HG02610 (cell line): Measurements from ENCODE around the gene ADAM19.

ENCODE experiments used
- ATAC-seq: cut with Tn5 transposase; IDR thresholded peaks from one replicate; pipeline ENCODE4 v1.9.1; 2021; ENCODE audit warnings: mild to moderate bottlenecking, moderate library complexity; ENCODE audit not compliant: unreplicated experiment

Gene ADAM19

GRCh38 chr5:157469073-157469472 is 106.5 kb downstream of the ADAM19 start:
- no peak for ATAC-seq

GRCh38 chr5:157468293-157468965 is 107.1 kb downstream of the ADAM19 start:
- no peak for ATAC-seq

- peak; percentile 97 for ATAC-seq
Observed at GRCh38 chr5:157464519-157465171, 110.9 kb downstream of the ADAM19 start.

GRCh38 chr5:157463621-157464518 is 111.7 kb downstream of the ADAM19 start:
- ATAC-seq, result no peak

GRCh38 chr5:157463081-157463480 is 112.5 kb downstream of the ADAM19 start:
- no peak for ATAC-seq

GRCh38 chr5:157460921-157461792 is 114.4 kb downstream of the ADAM19 start:
- no peak for ATAC-seq

GRCh38 chr5:157459715-157460599 is 115.6 kb downstream of the ADAM19 start, which contains the start of gene NIPAL4:
TSS of gene NIPAL4 (plus strand) at chr5:157460213. CDS start at chr5:157460321, 108 bp downstream.
- no peak for ATAC-seq

GRCh38 chr5:157458835-157459234 is 116.7 kb downstream of the ADAM19 start:
- no peak for ATAC-seq

GRCh38 chr5:157457391-157457790 is 118.2 kb downstream of the ADAM19 start:
- no peak for ATAC-seq

GRCh38 chr5:157456301-157456700 is 119.3 kb downstream of the ADAM19 start:
- no peak for ATAC-seq

GRCh38 chr5:157455057-157455456 is 120.5 kb downstream of the ADAM19 start:
- no peak for ATAC-seq

- ATAC-seq, result no peak
Observed at GRCh38 chr5:157454273-157454672, 121.3 kb downstream of the ADAM19 start.

GRCh38 chr5:157451806-157452205 is 123.8 kb downstream of the ADAM19 start:
- ATAC-seq, result no peak

GRCh38 chr5:157450024-157450423 is 125.6 kb downstream of the ADAM19 start:
- no peak for ATAC-seq

- no peak for ATAC-seq
Observed at GRCh38 chr5:157449011-157449723, 126.4 kb downstream of the ADAM19 start.

- no peak for ATAC-seq
Observed at GRCh38 chr5:157447201-157447637, 128.4 kb downstream of the ADAM19 start.

GRCh38 chr5:157446412-157446935 is 129.1 kb downstream of the ADAM19 start:
- ATAC-seq, result no peak

GRCh38 chr5:157445745-157446411 is 129.7 kb downstream of the ADAM19 start:
- ATAC-seq, result no peak
